ENCODE results near the gene EFCAB11.

GRCh38 chr14:90000935-90001334 lies 46.4 kb upstream of the EFCAB11 start:
- TF ChIP-seq CTCF (IDR thresholded peaks at IDR 0.05) (no peak), POLR2A (IDR thresholded peaks at IDR 0.05) (no peak)

Data from gastroesophageal sphincter (tissue), 3 donors.